NB4 (cell line): ENCODE data around the gene HIVEP2.

ENCODE experiments used
- DNase-seq: peaks from one replicate; pipeline ENCODE4 v3.0.0; 2010; ENCODE audit warnings: low read depth
- H3K4me3 ChIP-seq: one replicate; pipeline ENCODE4 v1.5.1; 2011; ENCODE audit warnings: mild to moderate bottlenecking, low read depth, low read length, moderate library complexity
- MYC ChIP-seq: IDR thresholded peaks from 2 replicates; pipeline ENCODE4 v1.6.1; 2011; ENCODE audit warnings: low read depth, low read length
- POLR2A ChIP-seq: IDR thresholded peaks from 2 replicates; pipeline ENCODE4 v1.6.1; 2011; ENCODE audit warnings: mild to moderate bottlenecking; ENCODE audit not compliant: insufficient read length; ENCODE audit errors: extremely low read depth
- TF ChIP-seq, protein P1 (sequence below): IDR thresholded peaks from one replicate; pipeline ENCODE4 v1.5.1; 2012; ENCODE audit warnings: low read depth, low read length
- TF ChIP-seq, protein P2 (sequence below): IDR thresholded peaks from 2 replicates; pipeline ENCODE4 v1.6.1; 2011; ENCODE audit warnings: low read depth, low read length

Gene HIVEP2

DNA sequence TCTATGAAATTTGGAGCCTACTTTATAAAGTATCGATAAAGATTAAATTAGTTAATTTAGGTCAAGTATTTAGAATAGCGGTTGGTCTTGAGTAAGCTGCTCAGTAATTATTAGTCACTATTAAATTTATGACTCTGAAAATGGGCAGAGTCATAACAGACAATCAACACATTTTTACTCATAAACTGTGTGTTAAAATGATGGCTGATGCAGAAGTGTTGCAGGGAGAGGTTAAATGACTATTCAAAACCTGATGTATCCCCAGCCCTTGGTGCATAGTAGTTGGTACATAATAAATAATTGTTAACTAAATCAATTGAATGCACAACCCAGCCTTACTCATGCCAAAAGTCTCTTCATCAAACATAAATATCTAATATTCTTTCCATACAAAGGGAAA is 30.6 kb downstream of the HIVEP2 start:
- no peak for DNase-seq
- TF ChIP-seq POLR2A = no peak
- TF ChIP-seq, protein P1, sequence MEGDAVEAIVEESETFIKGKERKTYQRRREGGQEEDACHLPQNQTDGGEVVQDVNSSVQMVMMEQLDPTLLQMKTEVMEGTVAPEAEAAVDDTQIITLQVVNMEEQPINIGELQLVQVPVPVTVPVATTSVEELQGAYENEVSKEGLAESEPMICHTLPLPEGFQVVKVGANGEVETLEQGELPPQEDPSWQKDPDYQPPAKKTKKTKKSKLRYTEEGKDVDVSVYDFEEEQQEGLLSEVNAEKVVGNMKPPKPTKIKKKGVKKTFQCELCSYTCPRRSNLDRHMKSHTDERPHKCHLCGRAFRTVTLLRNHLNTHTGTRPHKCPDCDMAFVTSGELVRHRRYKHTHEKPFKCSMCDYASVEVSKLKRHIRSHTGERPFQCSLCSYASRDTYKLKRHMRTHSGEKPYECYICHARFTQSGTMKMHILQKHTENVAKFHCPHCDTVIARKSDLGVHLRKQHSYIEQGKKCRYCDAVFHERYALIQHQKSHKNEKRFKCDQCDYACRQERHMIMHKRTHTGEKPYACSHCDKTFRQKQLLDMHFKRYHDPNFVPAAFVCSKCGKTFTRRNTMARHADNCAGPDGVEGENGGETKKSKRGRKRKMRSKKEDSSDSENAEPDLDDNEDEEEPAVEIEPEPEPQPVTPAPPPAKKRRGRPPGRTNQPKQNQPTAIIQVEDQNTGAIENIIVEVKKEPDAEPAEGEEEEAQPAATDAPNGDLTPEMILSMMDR = no peak
- TF ChIP-seq, protein P2, sequence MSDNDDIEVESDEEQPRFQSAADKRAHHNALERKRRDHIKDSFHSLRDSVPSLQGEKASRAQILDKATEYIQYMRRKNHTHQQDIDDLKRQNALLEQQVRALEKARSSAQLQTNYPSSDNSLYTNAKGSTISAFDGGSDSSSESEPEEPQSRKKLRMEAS = no peak
- no peak for TF ChIP-seq MYC
- H3K4me3 ChIP-seq = no peak overlapping the region

DNA sequence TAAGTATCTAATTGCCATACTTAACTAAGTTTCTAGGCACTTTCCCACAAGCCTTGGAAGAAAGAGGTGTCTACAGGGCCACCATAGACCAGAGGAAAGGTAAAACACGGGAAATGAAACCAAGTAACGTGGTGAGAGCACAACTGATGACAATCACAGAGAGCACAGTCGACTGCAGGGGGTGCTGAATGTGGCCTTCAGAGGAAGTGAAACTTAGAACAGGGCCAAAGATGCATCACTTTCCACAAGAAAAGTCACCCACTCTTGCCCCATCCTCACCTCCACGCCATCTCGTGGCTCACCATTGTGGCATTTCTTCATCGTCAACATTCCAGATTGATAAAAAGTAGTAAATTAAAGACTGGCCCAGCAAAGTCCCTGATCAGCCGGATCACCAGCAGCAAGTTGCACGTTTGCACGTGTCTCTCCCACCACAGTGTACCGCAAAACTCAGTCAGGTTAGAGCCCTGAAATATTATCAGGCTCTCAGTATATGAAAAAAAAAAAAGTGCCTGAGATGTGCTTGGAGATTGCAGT is 31.4 kb downstream of the HIVEP2 start:
- H3K4me3 ChIP-seq = no peak overlapping the region
- TF ChIP-seq POLR2A = no peak
- no peak for TF ChIP-seq MYC
- TF ChIP-seq, protein P1 = no peak
- DNase-seq = peak; percentile 60

DNA sequence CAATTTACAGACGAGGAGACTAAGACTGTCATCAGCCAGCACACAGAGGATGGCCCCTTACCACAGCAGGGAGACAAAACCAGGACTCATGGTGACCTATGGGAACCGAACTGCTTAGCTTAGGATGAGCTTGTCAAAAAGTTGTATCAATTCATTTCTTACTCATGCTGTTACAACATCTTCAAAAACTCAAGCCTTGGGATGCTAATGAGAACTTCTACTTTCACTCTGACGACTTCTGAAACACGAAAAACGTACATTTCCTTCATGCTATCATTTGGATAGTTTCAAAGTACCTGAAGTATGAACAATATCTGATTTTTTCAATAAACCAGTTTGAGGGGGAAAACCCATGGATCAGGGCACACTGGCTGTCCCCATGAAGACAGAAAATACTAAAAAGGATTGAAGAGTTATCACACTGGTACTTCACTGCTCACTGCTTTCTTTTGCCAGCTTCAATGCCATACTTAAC is 31.9 kb downstream of the HIVEP2 start:
- DNase-seq = no peak
- H3K4me3 ChIP-seq = no peak overlapping the region
- TF ChIP-seq, protein P2 = no peak
- no peak for TF ChIP-seq MYC
- no peak for TF ChIP-seq POLR2A

DNA sequence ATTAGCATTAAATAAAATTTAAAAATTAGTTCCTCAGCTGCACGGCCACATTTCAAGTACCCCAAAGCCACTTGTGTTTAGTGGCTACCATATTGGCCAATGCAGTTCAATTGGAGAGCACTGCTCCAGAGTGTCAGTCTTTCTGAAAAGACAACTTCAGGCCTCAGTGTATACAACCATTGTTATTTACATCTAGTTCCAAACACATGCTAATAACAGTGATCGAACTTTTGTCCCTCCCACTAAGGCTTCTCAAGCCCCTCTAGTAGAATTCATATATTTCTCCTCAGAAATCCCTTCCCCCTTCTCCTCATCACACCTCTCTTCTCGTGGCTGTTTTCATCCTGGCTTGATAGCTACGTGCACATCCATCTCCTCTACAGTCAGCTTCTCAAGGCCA is 32.9 kb downstream of the HIVEP2 start:
- DNase-seq = no peak
- no peak for TF ChIP-seq POLR2A
- no peak for TF ChIP-seq MYC
- TF ChIP-seq, protein P1 = no peak
- H3K4me3 ChIP-seq = no peak overlapping the region

DNA sequence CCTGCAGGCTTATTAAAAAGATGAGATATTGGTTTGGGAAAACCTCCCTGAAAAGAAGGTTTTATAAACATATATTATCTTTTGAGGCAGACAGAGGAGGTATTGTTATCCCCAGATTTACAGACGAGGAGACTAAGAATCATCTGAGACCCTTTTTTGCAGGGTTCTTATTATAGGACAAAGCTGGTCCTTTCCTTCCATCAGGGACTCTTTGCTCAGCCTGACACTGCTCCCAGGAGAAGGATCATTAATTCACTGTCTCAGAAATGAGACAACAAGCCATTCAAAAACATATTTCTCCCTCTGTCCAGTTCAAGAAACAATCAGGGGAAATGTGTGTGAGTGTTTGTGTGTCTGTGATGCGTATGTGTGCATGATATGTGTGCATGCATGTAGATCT is 33.5 kb downstream of the HIVEP2 start:
- no peak for DNase-seq
- no peak for TF ChIP-seq POLR2A
- TF ChIP-seq, protein P1 = no peak
- TF ChIP-seq, protein P2 = no peak
- TF ChIP-seq MYC = no peak
- no peak overlapping the region for H3K4me3 ChIP-seq

DNA sequence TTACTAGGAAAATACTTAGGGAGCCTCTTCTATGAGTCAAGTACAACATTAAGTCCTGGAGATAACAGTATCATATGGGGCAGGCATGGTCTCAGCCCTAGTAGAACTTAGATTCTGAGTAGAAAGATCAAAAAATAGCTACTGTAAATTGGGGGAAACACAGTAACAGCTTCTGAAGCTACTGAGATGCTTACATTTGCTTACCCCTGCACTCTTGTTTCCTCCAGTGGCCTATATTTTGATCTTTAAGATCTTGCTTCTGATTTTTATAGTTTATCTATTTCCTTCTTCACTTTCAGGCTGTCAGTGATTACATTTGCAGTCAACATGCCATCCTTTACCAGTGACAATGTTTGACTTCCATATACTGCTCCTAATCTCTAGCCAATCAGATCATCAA is 35.3 kb downstream of the HIVEP2 start:
- TF ChIP-seq POLR2A = no peak
- TF ChIP-seq, protein P2 = no peak
- TF ChIP-seq, protein P1 = no peak
- no peak for TF ChIP-seq MYC
- H3K4me3 ChIP-seq = no peak overlapping the region
- DNase-seq = no peak
